Measurements from ENCODE around the gene ADCYAP1R1. TPM values are rescaled to one million over a fixed set of nuclear protein-coding genes. Genes with fewer than 3 reads are reported as not detected.

The ADCYAP1R1 gene
- total RNA-seq, 4 donors from 2014 or later = 0.27 to 1.4 (median 0.59) TPM

DNA sequence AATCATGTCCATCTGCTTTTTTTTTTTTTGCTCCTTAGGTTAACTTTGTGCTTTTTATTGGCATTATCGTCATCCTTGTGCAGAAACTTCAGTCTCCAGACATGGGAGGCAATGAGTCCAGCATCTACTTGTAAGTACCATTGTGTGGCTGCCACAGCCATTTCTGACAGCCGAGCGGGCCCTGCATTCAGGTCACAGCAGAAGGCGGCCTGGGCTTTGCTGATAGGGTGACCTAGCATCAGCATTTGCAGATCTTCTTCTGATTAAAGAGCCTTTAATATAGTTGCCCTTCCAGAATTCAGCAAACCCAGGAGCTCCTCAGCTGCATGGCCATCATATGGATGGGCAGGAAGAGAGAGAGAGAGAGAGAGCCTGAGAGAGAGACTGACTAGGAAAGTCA, 40.5 kb downstream of the ADCYAP1R1 start:
- Histone ChIP-seq H3K36me3 (no peaks in the 10 kb centered on the region), H3K27ac (no peak overlapping the region), H3K4me1 (no peaks in the 10 kb centered on the region), H3K4me3 (no peak overlapping the region), H3K9me3 (no peaks in the 10 kb centered on the region), H3K27me3 (no peaks in the 10 kb centered on the region)
- peak in 1 of 3 donors; percentile 5 for DNase-seq
- no peak for TF ChIP-seq POLR2A (IDR thresholded peaks at IDR 0.05)
- TF ChIP-seq, protein P1, sequence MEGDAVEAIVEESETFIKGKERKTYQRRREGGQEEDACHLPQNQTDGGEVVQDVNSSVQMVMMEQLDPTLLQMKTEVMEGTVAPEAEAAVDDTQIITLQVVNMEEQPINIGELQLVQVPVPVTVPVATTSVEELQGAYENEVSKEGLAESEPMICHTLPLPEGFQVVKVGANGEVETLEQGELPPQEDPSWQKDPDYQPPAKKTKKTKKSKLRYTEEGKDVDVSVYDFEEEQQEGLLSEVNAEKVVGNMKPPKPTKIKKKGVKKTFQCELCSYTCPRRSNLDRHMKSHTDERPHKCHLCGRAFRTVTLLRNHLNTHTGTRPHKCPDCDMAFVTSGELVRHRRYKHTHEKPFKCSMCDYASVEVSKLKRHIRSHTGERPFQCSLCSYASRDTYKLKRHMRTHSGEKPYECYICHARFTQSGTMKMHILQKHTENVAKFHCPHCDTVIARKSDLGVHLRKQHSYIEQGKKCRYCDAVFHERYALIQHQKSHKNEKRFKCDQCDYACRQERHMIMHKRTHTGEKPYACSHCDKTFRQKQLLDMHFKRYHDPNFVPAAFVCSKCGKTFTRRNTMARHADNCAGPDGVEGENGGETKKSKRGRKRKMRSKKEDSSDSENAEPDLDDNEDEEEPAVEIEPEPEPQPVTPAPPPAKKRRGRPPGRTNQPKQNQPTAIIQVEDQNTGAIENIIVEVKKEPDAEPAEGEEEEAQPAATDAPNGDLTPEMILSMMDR (IDR thresholded peaks at IDR 0.05) = no peak

DNA sequence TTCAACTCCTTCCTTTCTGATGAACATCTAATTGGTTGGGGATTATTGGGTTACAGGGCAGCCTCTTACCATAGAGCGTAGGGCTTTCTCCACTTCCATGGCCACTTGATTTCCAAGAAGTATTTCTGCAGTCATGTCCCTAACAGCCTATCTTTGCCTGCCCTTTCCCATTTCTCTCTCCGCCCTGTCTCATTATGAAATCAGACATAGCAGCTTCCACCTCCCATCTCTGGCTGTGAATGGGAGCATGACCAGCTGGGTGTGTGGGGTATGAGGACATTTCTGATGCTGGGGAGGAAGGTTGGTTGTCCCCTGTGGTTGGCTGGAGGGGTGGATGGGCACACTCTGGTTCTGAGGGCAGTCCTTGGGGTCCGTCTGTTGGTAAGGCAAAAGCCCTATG, 41.2 kb downstream of the ADCYAP1R1 start:
- no peak for DNase-seq
- no peaks in the 10 kb centered on the region for H3K27me3 ChIP-seq
- TF ChIP-seq POLR2A (IDR thresholded peaks at IDR 0.05) = no peak
- TF ChIP-seq, protein P1 (IDR thresholded peaks at IDR 0.05) = no peak
- H3K4me1 ChIP-seq = no peaks in the 10 kb centered on the region
- no peaks in the 10 kb centered on the region for H3K9me3 ChIP-seq
- H3K36me3 ChIP-seq = no peaks in the 10 kb centered on the region
- H3K4me3 ChIP-seq = no peak overlapping the region
- H3K27ac ChIP-seq = no peak overlapping the region

DNA sequence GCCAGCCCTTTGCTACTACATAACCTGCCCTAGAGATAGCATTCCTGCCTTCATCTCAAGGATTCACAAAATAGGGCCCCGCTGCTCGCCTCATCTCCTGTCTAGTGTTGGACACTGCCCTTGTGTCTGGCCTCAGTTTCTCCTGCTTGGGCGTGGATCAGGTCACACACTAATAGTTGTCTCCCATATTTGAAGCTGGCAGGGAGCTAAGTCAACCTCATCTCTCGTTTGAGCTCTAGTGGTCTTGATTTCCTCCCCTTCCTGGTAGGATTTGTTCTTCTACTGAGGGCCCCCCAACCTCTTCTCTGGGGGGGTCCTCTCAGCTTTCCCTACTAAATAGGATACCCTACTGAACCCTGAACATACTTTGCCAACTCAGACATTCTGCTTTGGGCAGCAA, 42.2 kb downstream of the ADCYAP1R1 start:
- Histone ChIP-seq H3K36me3 (no peaks in the 10 kb centered on the region), H3K9me3 (no peaks in the 10 kb centered on the region), H3K4me3 (no peak overlapping the region), H3K4me1 (no peaks in the 10 kb centered on the region), H3K27ac (no peak overlapping the region), H3K27me3 (no peaks in the 10 kb centered on the region)
- no peak for TF ChIP-seq POLR2A (IDR thresholded peaks at IDR 0.05)
- TF ChIP-seq, protein P1 (IDR thresholded peaks at IDR 0.05) = no peak
- DNase-seq = peak in 2 of 3 donors; percentile 8 to 10

DNA sequence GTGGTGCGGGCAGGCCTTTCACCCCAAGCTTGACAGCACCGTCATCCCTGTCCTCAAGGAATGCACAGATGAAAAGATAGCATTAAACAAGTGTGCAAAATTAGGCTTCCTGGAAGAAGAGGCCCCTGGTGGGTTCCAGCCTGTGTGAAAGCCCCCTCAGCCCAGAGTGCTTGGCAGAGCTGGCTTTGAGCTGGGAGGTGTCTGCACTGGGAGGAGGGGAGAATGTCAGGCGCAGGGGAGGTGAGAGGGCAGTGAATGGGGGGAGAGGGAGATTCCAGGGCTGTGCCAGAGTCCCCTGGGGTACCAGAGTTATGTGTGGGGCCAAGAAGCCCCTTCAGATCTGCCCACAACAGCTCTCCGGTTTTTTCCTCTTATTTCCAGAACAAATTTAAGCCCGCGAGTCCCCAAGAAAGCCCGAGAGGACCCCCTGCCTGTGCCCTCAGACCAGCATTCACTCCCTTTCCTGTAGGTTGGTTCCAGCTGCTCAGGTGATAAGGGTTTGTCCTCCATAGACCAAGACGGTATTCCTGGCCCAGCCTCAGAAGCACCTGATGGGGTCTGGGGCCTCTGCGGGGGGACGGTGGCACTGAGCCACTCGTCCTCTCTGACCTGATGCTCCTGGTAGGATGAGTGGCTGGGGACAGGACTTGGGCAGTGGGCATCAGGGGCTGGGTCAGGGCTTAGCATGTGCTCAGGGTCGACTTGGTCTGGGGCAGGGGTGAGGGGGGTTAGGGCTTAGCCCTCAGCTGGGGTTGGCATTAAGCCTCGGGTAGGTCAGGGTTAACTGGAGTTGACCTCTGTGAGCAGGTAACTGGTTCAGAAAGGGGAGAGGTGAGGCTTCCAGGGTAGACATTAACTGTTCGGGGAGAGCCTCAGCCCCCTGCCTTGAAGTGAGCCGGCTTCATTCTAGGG, 43.4 kb downstream of the ADCYAP1R1 start:
- peak in 2 of 3 donors; percentile 10 to 37 for DNase-seq
- Histone ChIP-seq H3K27me3 (no peaks in the 10 kb centered on the region), H3K36me3 (no peaks in the 10 kb centered on the region), H3K9me3 (no peaks in the 10 kb centered on the region), H3K4me3 (no peak overlapping the region), H3K27ac (no peak overlapping the region), H3K4me1 (no peaks in the 10 kb centered on the region)
- TF ChIP-seq POLR2A (IDR thresholded peaks at IDR 0.05) = no peak
- TF ChIP-seq, protein P1 (IDR thresholded peaks at IDR 0.05) = no peak

DNA sequence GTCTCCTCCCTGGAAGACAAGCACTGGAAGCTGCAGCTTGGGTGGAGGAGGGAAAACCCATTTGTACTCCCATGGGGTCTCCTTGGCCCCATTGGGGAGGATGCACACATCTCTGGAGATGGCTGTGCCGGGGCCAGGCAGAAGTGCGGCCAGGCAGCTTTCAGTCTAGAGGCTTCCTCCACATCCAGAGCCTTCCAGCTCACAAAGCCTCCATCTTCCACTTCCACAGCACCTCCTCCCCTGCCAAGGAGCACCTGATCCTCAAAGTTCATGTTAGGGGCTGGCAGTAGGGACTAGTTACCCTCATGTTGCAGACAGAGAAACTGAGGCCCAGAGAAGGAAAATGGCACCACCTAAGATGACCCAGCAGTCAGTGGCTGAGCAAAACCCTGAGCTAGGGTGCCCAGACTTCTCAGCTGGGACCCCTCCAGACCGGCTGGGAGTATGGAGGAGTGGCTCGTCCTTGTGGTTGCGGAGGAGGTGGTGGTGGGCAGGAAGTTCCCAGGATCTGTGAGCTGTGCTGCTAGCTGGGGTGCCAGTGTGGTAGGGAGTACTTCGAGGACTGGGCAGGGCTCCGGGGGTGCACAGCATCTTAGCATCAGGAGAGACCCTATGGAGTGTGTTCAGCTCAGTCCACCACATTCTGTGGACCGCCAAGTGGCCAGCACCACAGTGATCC, 44.2 kb downstream of the ADCYAP1R1 start:
- no peak overlapping the region for H3K27ac ChIP-seq
- H3K27me3 ChIP-seq = no peaks in the 10 kb centered on the region
- TF ChIP-seq POLR2A (IDR thresholded peaks at IDR 0.05) = no peak
- DNase-seq = peak in 2 of 3 donors; percentile 12 to 25
- H3K4me1 ChIP-seq = no peaks in the 10 kb centered on the region
- H3K4me3 ChIP-seq = no peak overlapping the region
- H3K9me3 ChIP-seq = no peaks in the 10 kb centered on the region
- H3K36me3 ChIP-seq = no peaks in the 10 kb centered on the region

DNA sequence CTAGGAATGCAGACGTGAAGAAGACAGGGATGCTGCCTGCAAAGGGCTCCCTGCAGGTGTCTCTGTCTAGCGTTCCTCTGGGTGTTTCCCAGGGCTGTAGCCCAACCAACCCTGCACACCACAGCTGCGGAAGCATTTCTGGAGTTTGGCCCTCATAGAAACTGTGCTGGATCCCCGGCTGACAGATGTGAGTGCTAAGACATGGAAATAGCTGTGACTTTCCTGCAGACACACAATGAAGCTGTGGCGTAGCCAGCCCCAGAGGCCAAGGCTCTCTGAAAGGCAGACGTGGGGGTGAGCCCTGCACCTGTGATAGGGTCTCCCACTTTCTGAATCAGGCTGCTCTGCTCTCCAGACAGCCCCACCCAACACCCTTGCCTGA, 44.8 kb downstream of the ADCYAP1R1 start:
- Histone ChIP-seq H3K27ac (no peak overlapping the region), H3K36me3 (no peaks in the 10 kb centered on the region), H3K4me1 (no peaks in the 10 kb centered on the region), H3K9me3 (no peaks in the 10 kb centered on the region), H3K4me3 (no peak overlapping the region), H3K27me3 (no peaks in the 10 kb centered on the region)
- no peak for TF ChIP-seq POLR2A (IDR thresholded peaks at IDR 0.05)
- TF ChIP-seq, protein P1 (IDR thresholded peaks at IDR 0.05) = no peak
- DNase-seq = peak in 2 of 3 donors; percentile 8 to 17

Data from Peyer's patch (tissue), 4 donors.